ENCODE results near the gene PHC2. TPM values are rescaled to one million over a fixed set of nuclear protein-coding genes. Genes with fewer than 3 reads are reported as not detected.

The PHC2 gene
- total RNA-seq, 1 donor from 2014 or later, result 287 TPM

- H3K9me3 Mint-ChIP-seq (ENCODE audit: unreplicated experiment), result peaks cover 11% of the 10 kb centered on the region
- TF ChIP-seq, protein P1, sequence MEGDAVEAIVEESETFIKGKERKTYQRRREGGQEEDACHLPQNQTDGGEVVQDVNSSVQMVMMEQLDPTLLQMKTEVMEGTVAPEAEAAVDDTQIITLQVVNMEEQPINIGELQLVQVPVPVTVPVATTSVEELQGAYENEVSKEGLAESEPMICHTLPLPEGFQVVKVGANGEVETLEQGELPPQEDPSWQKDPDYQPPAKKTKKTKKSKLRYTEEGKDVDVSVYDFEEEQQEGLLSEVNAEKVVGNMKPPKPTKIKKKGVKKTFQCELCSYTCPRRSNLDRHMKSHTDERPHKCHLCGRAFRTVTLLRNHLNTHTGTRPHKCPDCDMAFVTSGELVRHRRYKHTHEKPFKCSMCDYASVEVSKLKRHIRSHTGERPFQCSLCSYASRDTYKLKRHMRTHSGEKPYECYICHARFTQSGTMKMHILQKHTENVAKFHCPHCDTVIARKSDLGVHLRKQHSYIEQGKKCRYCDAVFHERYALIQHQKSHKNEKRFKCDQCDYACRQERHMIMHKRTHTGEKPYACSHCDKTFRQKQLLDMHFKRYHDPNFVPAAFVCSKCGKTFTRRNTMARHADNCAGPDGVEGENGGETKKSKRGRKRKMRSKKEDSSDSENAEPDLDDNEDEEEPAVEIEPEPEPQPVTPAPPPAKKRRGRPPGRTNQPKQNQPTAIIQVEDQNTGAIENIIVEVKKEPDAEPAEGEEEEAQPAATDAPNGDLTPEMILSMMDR (IDR thresholded peaks at IDR 0.05; ENCODE audit: partially characterized antibody, unreplicated experiment), result no peak
- H3K27me3 Mint-ChIP-seq (ENCODE audit: unreplicated experiment), result peaks cover 11% of the 10 kb centered on the region
- H3K4me1 Mint-ChIP-seq (ENCODE audit: low read depth, unreplicated experiment), result peaks cover 10% of the 10 kb centered on the region
- DNase-seq, result no peak
- no peak overlapping the region for H3K4me3 Mint-ChIP-seq (ENCODE audit: unreplicated experiment)
- H3K36me3 Mint-ChIP-seq (ENCODE audit: unreplicated experiment), result peaks cover 8% of the 10 kb centered on the region
- H3K27ac Mint-ChIP-seq (ENCODE audit: unreplicated experiment), result no peak overlapping the region
These were observed 124.0 kb downstream of the PHC2 start for GRCh38 chr1:33306653-33307493.

- DNase-seq, result no peak
- Mint-ChIP-seq H3K36me3 (ENCODE audit: unreplicated experiment) (peaks cover 3% of the 10 kb centered on the region), H3K4me3 (ENCODE audit: unreplicated experiment) (peak overlapping the region; percentile 44), H3K4me1 (ENCODE audit: low read depth, unreplicated experiment) (peaks cover 10% of the 10 kb centered on the region), H3K9me3 (ENCODE audit: unreplicated experiment) (peaks cover 6% of the 10 kb centered on the region), H3K27me3 (ENCODE audit: unreplicated experiment) (peaks cover 7% of the 10 kb centered on the region), H3K27ac (ENCODE audit: unreplicated experiment) (no peak overlapping the region)
- TF ChIP-seq, protein P1 (IDR thresholded peaks at IDR 0.05; ENCODE audit: partially characterized antibody, unreplicated experiment), result no peak
These were observed 124.9 kb downstream of the PHC2 start for GRCh38 chr1:33305816-33306652.

- H3K36me3 Mint-ChIP-seq (ENCODE audit: unreplicated experiment), result no peaks in the 10 kb centered on the region
- peak overlapping the region; percentile 72 for H3K27ac Mint-ChIP-seq (ENCODE audit: unreplicated experiment)
- TF ChIP-seq, protein P1 (IDR thresholded peaks at IDR 0.05; ENCODE audit: partially characterized antibody, unreplicated experiment), result no peak
These were observed 125.9 kb downstream of the PHC2 start for GRCh38 chr1:33305016-33305415.

GRCh38 chr1:33302325-33302724, 128.6 kb downstream of the PHC2 start:
- H3K27me3 Mint-ChIP-seq (ENCODE audit: unreplicated experiment), result peaks cover 7% of the 10 kb centered on the region
- H3K4me3 Mint-ChIP-seq (ENCODE audit: unreplicated experiment), result no peak overlapping the region
- TF ChIP-seq, protein P1 (IDR thresholded peaks at IDR 0.05; ENCODE audit: partially characterized antibody, unreplicated experiment), result no peak
- peaks cover 3% of the 10 kb centered on the region for H3K9me3 Mint-ChIP-seq (ENCODE audit: unreplicated experiment)
- H3K4me1 Mint-ChIP-seq (ENCODE audit: low read depth, unreplicated experiment), result peaks cover 16% of the 10 kb centered on the region
- H3K27ac Mint-ChIP-seq (ENCODE audit: unreplicated experiment), result no peak overlapping the region
- no peak for DNase-seq
- no peaks in the 10 kb centered on the region for H3K36me3 Mint-ChIP-seq (ENCODE audit: unreplicated experiment)

More at GRCh38 chr1:33305016-33305415, 125.9 kb downstream of the PHC2 start:
- H3K9me3 Mint-ChIP-seq (ENCODE audit: unreplicated experiment), result peaks cover 3% of the 10 kb centered on the region
- H3K4me1 Mint-ChIP-seq (ENCODE audit: low read depth, unreplicated experiment), result peaks cover 13% of the 10 kb centered on the region
- no peak for DNase-seq
- H3K4me3 Mint-ChIP-seq (ENCODE audit: unreplicated experiment), result no peak overlapping the region
- H3K27me3 Mint-ChIP-seq (ENCODE audit: unreplicated experiment), result peaks cover 7% of the 10 kb centered on the region

All from glutamatergic neuron (in vitro differentiated cells).